Measurements from ENCODE around the gene UBR1.

GRCh38 chr15:43132830-43133429 lies 27.1 kb upstream of the UBR1 start:
- TF ChIP-seq CTCF (IDR thresholded peaks at IDR 0.05) (no peak), POLR2A (IDR thresholded peaks at IDR 0.05) (no peak)

All from Peyer's patch (tissue), 4 donors.